ENCODE results near the gene MTA3.

DNA sequence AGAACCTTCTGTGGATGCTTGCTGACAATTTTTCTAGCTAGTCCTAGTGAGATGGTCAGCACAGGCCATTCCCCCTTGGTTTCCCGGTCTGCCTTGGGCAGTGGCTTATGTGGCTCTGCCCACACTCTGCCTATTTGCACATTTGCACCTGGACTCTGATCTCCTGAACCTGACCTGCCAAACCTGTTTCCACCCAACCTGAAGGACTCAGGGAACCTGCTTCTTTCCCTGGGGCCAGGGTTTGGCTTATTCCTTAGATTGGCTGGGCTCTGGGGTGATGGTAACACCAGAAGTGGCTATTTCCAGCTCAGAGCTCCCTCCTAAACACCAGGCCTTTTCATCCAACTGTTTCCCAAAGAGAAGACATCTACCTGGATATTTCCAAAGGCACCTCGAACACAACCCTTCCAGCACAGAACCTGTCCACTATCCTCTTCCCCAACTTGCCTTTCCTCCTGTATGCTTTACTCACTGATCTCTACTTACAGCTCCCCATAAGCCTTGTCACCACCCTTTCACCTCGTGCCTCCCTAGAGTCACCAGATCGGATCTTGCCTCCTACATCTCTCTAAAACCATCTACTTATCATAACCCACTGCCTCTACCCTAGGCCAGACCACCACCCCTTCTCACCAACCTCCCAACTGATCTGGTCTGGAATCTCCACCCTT is 5.8 kb upstream of the MTA3 start:
- TF ChIP-seq ETV6 (IDR thresholded peaks at IDR 0.05; ENCODE audit: borderline replicate concordance in 1 of 2, low read depth in 2 of 2, low read length in 1 of 2) = no peak
- no peak for TF ChIP-seq ETV6 (CRISPR knock-in tag; IDR thresholded peaks at IDR 0.05; ENCODE audit: borderline replicate concordance)
- TF ChIP-seq HDAC2 (IDR thresholded peaks at IDR 0.05) = no peak
- TF ChIP-seq, protein P1, sequence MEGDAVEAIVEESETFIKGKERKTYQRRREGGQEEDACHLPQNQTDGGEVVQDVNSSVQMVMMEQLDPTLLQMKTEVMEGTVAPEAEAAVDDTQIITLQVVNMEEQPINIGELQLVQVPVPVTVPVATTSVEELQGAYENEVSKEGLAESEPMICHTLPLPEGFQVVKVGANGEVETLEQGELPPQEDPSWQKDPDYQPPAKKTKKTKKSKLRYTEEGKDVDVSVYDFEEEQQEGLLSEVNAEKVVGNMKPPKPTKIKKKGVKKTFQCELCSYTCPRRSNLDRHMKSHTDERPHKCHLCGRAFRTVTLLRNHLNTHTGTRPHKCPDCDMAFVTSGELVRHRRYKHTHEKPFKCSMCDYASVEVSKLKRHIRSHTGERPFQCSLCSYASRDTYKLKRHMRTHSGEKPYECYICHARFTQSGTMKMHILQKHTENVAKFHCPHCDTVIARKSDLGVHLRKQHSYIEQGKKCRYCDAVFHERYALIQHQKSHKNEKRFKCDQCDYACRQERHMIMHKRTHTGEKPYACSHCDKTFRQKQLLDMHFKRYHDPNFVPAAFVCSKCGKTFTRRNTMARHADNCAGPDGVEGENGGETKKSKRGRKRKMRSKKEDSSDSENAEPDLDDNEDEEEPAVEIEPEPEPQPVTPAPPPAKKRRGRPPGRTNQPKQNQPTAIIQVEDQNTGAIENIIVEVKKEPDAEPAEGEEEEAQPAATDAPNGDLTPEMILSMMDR (IDR thresholded peaks at IDR 0.05 in 2 of 3, conservative IDR thresholded peaks at IDR 0.05 in 1 of 3; ENCODE audit: insufficient read depth in 2 of 3, low read depth in 1 of 3, low read length in 3 of 3) = no peak
- TF ChIP-seq POLR3A (IDR thresholded peaks at IDR 0.05; ENCODE audit: borderline replicate concordance, extremely low read depth, insufficient read depth, insufficient read length) = no peak

All from K562 (cell line).